Measurements from ENCODE around the gene SNRPB2. TPM values are rescaled to one million over a fixed set of nuclear protein-coding genes. Genes with fewer than 3 reads are reported as not detected.

The SNRPB2 gene
- total RNA-seq, 1 donor from 2014 or later: 68.3 TPM

- H3K27ac Mint-ChIP-seq: no peak overlapping the region
- H3K4me1 Mint-ChIP-seq (ENCODE audit: unreplicated experiment): peaks cover 8% of the 10 kb centered on the region
- no peak for TF ChIP-seq CTCF (conservative IDR thresholded peaks at IDR 0.05)
- peaks cover 2% of the 10 kb centered on the region for H3K27me3 Mint-ChIP-seq
- H3K9me3 Mint-ChIP-seq: peaks cover 10% of the 10 kb centered on the region
- no peak for DNase-seq (ENCODE audit: extremely low spot score, unreplicated experiment)
- H3K36me3 Mint-ChIP-seq: no peaks in the 10 kb centered on the region
- H3K4me3 Mint-ChIP-seq: no peak overlapping the region
Observed at GRCh38 chr20:16703570-16703969, 26.3 kb upstream of the SNRPB2 start.

- no peak overlapping the region for H3K4me3 Mint-ChIP-seq
- H3K4me1 Mint-ChIP-seq (ENCODE audit: unreplicated experiment): peaks cover 9% of the 10 kb centered on the region
- no peak for TF ChIP-seq CTCF (conservative IDR thresholded peaks at IDR 0.05)
- H3K27me3 Mint-ChIP-seq: peaks cover 5% of the 10 kb centered on the region
- no peak overlapping the region for H3K27ac Mint-ChIP-seq
- DNase-seq (ENCODE audit: extremely low spot score, unreplicated experiment): no peak
- H3K9me3 Mint-ChIP-seq: peaks cover 10% of the 10 kb centered on the region
- H3K36me3 Mint-ChIP-seq: no peaks in the 10 kb centered on the region
Observed at GRCh38 chr20:16707674-16708073, 22.2 kb upstream of the SNRPB2 start.

GRCh38 chr20:16708602-16709001 is 21.2 kb upstream of the SNRPB2 start:
- no peak for DNase-seq (ENCODE audit: extremely low spot score, unreplicated experiment)
- H3K27ac Mint-ChIP-seq: no peak overlapping the region
- no peaks in the 10 kb centered on the region for H3K36me3 Mint-ChIP-seq
- TF ChIP-seq CTCF (conservative IDR thresholded peaks at IDR 0.05): no peak
- H3K27me3 Mint-ChIP-seq: peaks cover 5% of the 10 kb centered on the region
- H3K4me1 Mint-ChIP-seq (ENCODE audit: unreplicated experiment): peaks cover 9% of the 10 kb centered on the region
- H3K9me3 Mint-ChIP-seq: peaks cover 10% of the 10 kb centered on the region
- no peak overlapping the region for H3K4me3 Mint-ChIP-seq

GRCh38 chr20:16709017-16709416 is 20.8 kb upstream of the SNRPB2 start:
- no peak overlapping the region for H3K4me3 Mint-ChIP-seq
- TF ChIP-seq CTCF (conservative IDR thresholded peaks at IDR 0.05): no peak
- peaks cover 9% of the 10 kb centered on the region for H3K4me1 Mint-ChIP-seq (ENCODE audit: unreplicated experiment)
- H3K27ac Mint-ChIP-seq: no peak overlapping the region
- DNase-seq (ENCODE audit: extremely low spot score, unreplicated experiment): no peak
- H3K27me3 Mint-ChIP-seq: peaks cover 5% of the 10 kb centered on the region
- no peaks in the 10 kb centered on the region for H3K36me3 Mint-ChIP-seq
- H3K9me3 Mint-ChIP-seq: peaks cover 10% of the 10 kb centered on the region

- no peak overlapping the region for H3K27ac Mint-ChIP-seq
Observed at GRCh38 chr20:16710781-16711180, 19.0 kb upstream of the SNRPB2 start.

More at GRCh38 chr20:16710781-16711180, 19.0 kb upstream of the SNRPB2 start:
- TF ChIP-seq CTCF (conservative IDR thresholded peaks at IDR 0.05): no peak
- Mint-ChIP-seq H3K27me3 (peaks cover 5% of the 10 kb centered on the region), H3K36me3 (no peaks in the 10 kb centered on the region), H3K4me1 (ENCODE audit: unreplicated experiment) (peaks cover 9% of the 10 kb centered on the region), H3K4me3 (no peak overlapping the region), H3K9me3 (peaks cover 5% of the 10 kb centered on the region)
- DNase-seq (ENCODE audit: extremely low spot score, unreplicated experiment): no peak

Data from type B pancreatic cell (in vitro differentiated cells).